Suprapubic skin (tissue), 4 donors: Measurements from ENCODE around the gene USP36. TPM values are rescaled to one million over a fixed set of nuclear protein-coding genes. Genes with fewer than 3 reads are reported as not detected.
"Not testable (repeated sequence)": the region's sequence is repeated elsewhere in the genome, so short reads cannot be mapped to it uniquely, and the experiment has no call there.

Source experiments
- DNase-seq, 2 donors: peaks; one replicate each; pipeline ENCODE4 v3.0.0-alpha.2; 2019; ENCODE audit warnings: low spot score in 2 of 2
- H3K27ac ChIP-seq: fragments of 200-600 bp; sonication (generic); one replicate; pipeline ENCODE4 v1.5.1; 2019
- H3K27me3 ChIP-seq: fragments of 200-600 bp; sonication (generic); one replicate; pipeline ENCODE4 v1.5.1; 2019
- H3K36me3 ChIP-seq: fragments of 200-600 bp; sonication (generic); one replicate; pipeline ENCODE4 v1.5.1; 2019
- H3K4me1 ChIP-seq: fragments of 200-600 bp; sonication (generic); one replicate; pipeline ENCODE4 v1.5.1; 2019
- H3K4me3 ChIP-seq: fragments of 200-600 bp; sonication (generic); one replicate; pipeline ENCODE4 v1.5.1; 2019; ENCODE audit warnings: mild to moderate bottlenecking
- H3K9me3 ChIP-seq: fragments of 200-600 bp; sonication (generic); one replicate; pipeline ENCODE4 v1.5.1; 2019
- CTCF ChIP-seq, 2 donors: fragments of 200-600 bp in 1 of 2; fragments of 450-650 bp in 1 of 2; sonication (generic) in 1 of 2; IDR thresholded peaks; one replicate each; pipeline ENCODE4 v1.5.1; 2016 to 2019; ENCODE audit warnings: antibody characterized with exemption in 2 of 2, mild to moderate bottlenecking in 1 of 2, moderate library complexity in 1 of 2
- EP300 ChIP-seq: sonication (generic); formaldehyde crosslinking; IDR thresholded peaks from one replicate; pipeline ENCODE4 v1.6.1; 2017; ENCODE audit warnings: antibody characterized with exemption
- POLR2A ChIP-seq, 2 donors: fragments of 450-650 bp; IDR thresholded peaks; one replicate each; pipeline ENCODE4 v1.6.1; 2017; ENCODE audit warnings: antibody characterized with exemption in 2 of 2, mild to moderate bottlenecking in 2 of 2, moderate library complexity in 2 of 2
- POLR2AphosphoS5 ChIP-seq, 3 donors: sonication (generic); formaldehyde crosslinking; IDR thresholded peaks; one replicate each; pipeline ENCODE4 v1.6.1; 2017; ENCODE audit warnings: antibody characterized with exemption in 3 of 3
- WGBS: methylation state at CpG from one replicate; pipeline ENCODE4 v1.1.5; 2018; 5-methylcytosine and 5-hydroxymethylcytosine counted together
- total RNA-seq, 4 donors: library from RNA; depleted of rRNA; stranded (reverse); fragments of >200 nt; gene quantifications; one replicate each; pipeline ENCODE4 v1.1.0, GENCODE V29; 2016

The USP36 gene
- total RNA-seq, 4 donors from 2014 or later = 60.1 to 118 (median 74.4) TPM

- Histone ChIP-seq H3K4me1 (peaks cover 41% of the 10 kb centered on the region), H3K36me3 (no peaks in the 10 kb centered on the region), H3K27ac (peak overlapping the region; percentile 93), H3K9me3 (no peaks in the 10 kb centered on the region), H3K27me3 (no peaks in the 10 kb centered on the region), H3K4me3 (no peak overlapping the region)
- DNase-seq = no peak
- no peak for TF ChIP-seq POLR2AphosphoS5 (IDR thresholded peaks at IDR 0.05)
- TF ChIP-seq POLR2A (IDR thresholded peaks at IDR 0.05) = no peak
- no peak for TF ChIP-seq CTCF (IDR thresholded peaks at IDR 0.05)
- TF ChIP-seq EP300 = no peak
- 84% methylated on average over 7 of the region's 7 CpGs for WGBS
These were observed 56.8 kb downstream of the USP36 start for GRCh38 chr17:78783711-78784324.

- TF ChIP-seq POLR2A (IDR thresholded peaks at IDR 0.05) (peak; percentile 31 to 59), POLR2AphosphoS5 (IDR thresholded peaks at IDR 0.05) (no peak)
- H3K27me3 ChIP-seq = no peaks in the 10 kb centered on the region
- WGBS = 0% methylated on average over 3 of the region's 64 CpGs
- H3K9me3 ChIP-seq = no peaks in the 10 kb centered on the region
- no peak for DNase-seq
- peak within 1 kb of the TSS; percentile 99 for H3K27ac ChIP-seq
- peak within 1 kb of the TSS; percentile 100 for H3K4me3 ChIP-seq
- peaks cover 47% of the 10 kb centered on the region for H3K4me1 ChIP-seq
- H3K36me3 ChIP-seq = no peaks in the 10 kb centered on the region
These were observed 58.7 kb downstream of the USP36 start, which contains the start of gene CYTH1 for GRCh38 chr17:78781893-78782304. Gene CYTH1 (minus strand): TSS chr17:78782273. CDS start chr17:78782223, 50 bp downstream.

- TF ChIP-seq CTCF (IDR thresholded peaks at IDR 0.05) (no peak), POLR2AphosphoS5 (IDR thresholded peaks at IDR 0.05) (no peak), EP300 (no peak), POLR2A (IDR thresholded peaks at IDR 0.05) (peak in 1 of 2 donors; percentile 18)
- peak; percentile 85 for DNase-seq
- H3K36me3 ChIP-seq = no peaks in the 10 kb centered on the region
- peaks cover 47% of the 10 kb centered on the region for H3K4me1 ChIP-seq
- H3K27me3 ChIP-seq = no peaks in the 10 kb centered on the region
- H3K27ac ChIP-seq = peak overlapping the region; percentile 99
- WGBS = 4% methylated on average over 18 of the region's 68 CpGs
- no peaks in the 10 kb centered on the region for H3K9me3 ChIP-seq
- peak overlapping the region; percentile 100 for H3K4me3 ChIP-seq
These were observed 59.3 kb downstream of the USP36 start for GRCh38 chr17:78781104-78781892.

GRCh38 chr17:78780335-78780734 lies 60.3 kb downstream of the USP36 start:
- no peak for TF ChIP-seq CTCF (IDR thresholded peaks at IDR 0.05)
- no peak for TF ChIP-seq POLR2AphosphoS5 (IDR thresholded peaks at IDR 0.05)
- no peak for TF ChIP-seq EP300
- TF ChIP-seq POLR2A (IDR thresholded peaks at IDR 0.05) = no peak
- no peaks in the 10 kb centered on the region for H3K9me3 ChIP-seq
- WGBS = 52% methylated on average over 6 of the region's 6 CpGs
- H3K4me3 ChIP-seq = peak overlapping the region; percentile 100
- peak overlapping the region; percentile 99 for H3K27ac ChIP-seq
- H3K27me3 ChIP-seq = no peaks in the 10 kb centered on the region
- H3K4me1 ChIP-seq = peaks cover 49% of the 10 kb centered on the region
- DNase-seq = no peak
- no peaks in the 10 kb centered on the region for H3K36me3 ChIP-seq

- TF ChIP-seq CTCF (IDR thresholded peaks at IDR 0.05) (no peak), EP300 (no peak), POLR2A (IDR thresholded peaks at IDR 0.05) (no peak), POLR2AphosphoS5 (IDR thresholded peaks at IDR 0.05) (no peak)
- H3K27ac ChIP-seq = peak overlapping the region; percentile 99
- DNase-seq = no peak
- peaks cover 49% of the 10 kb centered on the region for H3K4me1 ChIP-seq
- H3K9me3 ChIP-seq = no peaks in the 10 kb centered on the region
- H3K4me3 ChIP-seq = peak overlapping the region; percentile 100
- H3K27me3 ChIP-seq = no peaks in the 10 kb centered on the region
- 22% methylated on average over 3 of the region's 3 CpGs for WGBS
- H3K36me3 ChIP-seq = no peaks in the 10 kb centered on the region
These were observed 60.8 kb downstream of the USP36 start for GRCh38 chr17:78779850-78780249.

GRCh38 chr17:78779286-78779651 lies 61.3 kb downstream of the USP36 start:
- H3K9me3 ChIP-seq, DNase-seq, H3K27me3 ChIP-seq, H3K36me3 ChIP-seq: not testable (repeated sequence)
- peak overlapping the region; percentile 100 for H3K4me3 ChIP-seq
- H3K4me1 ChIP-seq = peaks cover 55% of the 10 kb centered on the region
- H3K27ac ChIP-seq = peak overlapping the region; percentile 99
- WGBS = 79% methylated on average over 5 of the region's 5 CpGs
